Endothelial cell of umbilical vein (primary cell): ENCODE results near the gene CD80. TPM values are rescaled to one million over a fixed set of nuclear protein-coding genes. Genes with fewer than 3 reads are reported as not detected.

Experiments
- BruUV-seq: library from RNA; stranded (reverse); fragments of 400-500 nt; replicated peaks from 2 replicates; lab custom pipeline; 2021; lab: Mats Ljungman, UMichigan
- CTCF ChIA-PET: fragments of 300-600, 350-600 bp; sonication (Branson Sonifier 250); formaldehyde crosslinking; loops from one replicate; lab custom pipeline; 2021; ENCODE audit warnings: antibody characterized with exemption, inconsistent platforms; lab: Charles Lee
- POLR2A ChIA-PET: fragments of 300-600, 350-600 bp; sonication (Branson Sonifier 250); formaldehyde crosslinking; loops from one replicate; lab custom pipeline; 2021; ENCODE audit warnings: antibody characterized with exemption, inconsistent platforms; lab: Charles Lee
- DNase-seq: peaks from one replicate; pipeline ENCODE4 v3.0.0-alpha.2; 2011; ENCODE audit warnings: low read depth, low spot score
- FAIRE-seq: peaks from 2 replicates; lab custom pipeline; 2011; peaks lifted over from hg19 to GRCh38; lab: Jason Lieb, UNC
- H2AFZ ChIP-seq: 2 replicates; pipeline ENCODE4 v1.6.0; 2012; ENCODE audit warnings: low read depth, low read length, control low read depth, inconsistent platforms
- H3K27ac ChIP-seq: 2 replicates; pipeline ENCODE4 v1.5.1; 2011; ENCODE audit warnings: low read depth, mild to moderate bottlenecking, control low read depth, low read length, moderate library complexity; ENCODE audit not compliant: insufficient read depth
- H3K27me3 ChIP-seq, 2 experiments: 2 replicates each; pipeline versions ENCODE4 v1.6.0 to v1.6.1; 2011; ENCODE audit warnings: low read length in 2 of 2, mixed read lengths in 1 of 2; ENCODE audit not compliant: control insufficient read depth in 2 of 2, insufficient read depth in 2 of 2
- H3K36me3 ChIP-seq, 2 experiments: 2 replicates in 1 of 2; 3 replicates in 1 of 2; pipeline ENCODE4 v1.5.1; 2011; ENCODE audit warnings: low read length in 2 of 2, mild to moderate bottlenecking in 1 of 2, moderate library complexity in 1 of 2; ENCODE audit not compliant: control insufficient read depth in 2 of 2, insufficient read depth in 2 of 2; ENCODE audit errors: extremely low read depth in 1 of 2
- H3K4me1 ChIP-seq: 3 replicates; pipeline ENCODE4 v1.5.1; 2011; ENCODE audit warnings: mild to moderate bottlenecking, low read length; ENCODE audit not compliant: control insufficient read depth, insufficient read depth; ENCODE audit errors: extremely low read depth
- H3K4me2 ChIP-seq: 2 replicates; pipeline ENCODE4 v1.6.1; 2011; ENCODE audit warnings: low read length, control low read depth, mixed read lengths; ENCODE audit not compliant: insufficient read depth
- H3K4me3 ChIP-seq, 3 experiments: fragments of 200-600 bp in 1 of 3; sonication (generic), shearing (Covaris generic) in 1 of 3; replicated peaks in 1 of 3; 2 replicates each; pipeline ENCODE4 v1.5.1; 2011 to 2016; ENCODE audit warnings: control low read depth in 3 of 3, low read length in 3 of 3, mild to moderate bottlenecking in 2 of 3, inconsistent platforms in 1 of 3, low read depth in 1 of 3, moderate library complexity in 1 of 3; ENCODE audit not compliant: insufficient read depth in 1 of 3
- H3K79me2 ChIP-seq: 2 replicates; pipeline ENCODE4 v1.6.0; 2012; ENCODE audit warnings: low read length, inconsistent platforms; ENCODE audit not compliant: control insufficient read depth, insufficient read depth
- H3K9ac ChIP-seq: replicated peaks from 2 replicates; pipeline ENCODE3; 2011; ENCODE audit warnings: low read length, control low read depth; ENCODE audit not compliant: insufficient read depth; ENCODE audit errors: extremely low read depth
- H3K9me1 ChIP-seq: replicated peaks from 3 replicates; pipeline ENCODE4 v1.6.0; 2011; ENCODE audit warnings: mild to moderate bottlenecking, low read length; ENCODE audit not compliant: control insufficient read depth, insufficient read depth; ENCODE audit errors: extremely low read depth
- H3K9me3 ChIP-seq: replicated peaks from 2 replicates; pipeline ENCODE4 v1.5.1; 2012; ENCODE audit warnings: low read length, inconsistent platforms; ENCODE audit not compliant: control insufficient read depth, insufficient read depth
- H4K20me1 ChIP-seq: replicated peaks from 2 replicates; pipeline ENCODE3; 2011; ENCODE audit warnings: mild to moderate bottlenecking, low read length; ENCODE audit not compliant: control insufficient read depth, insufficient read depth; ENCODE audit errors: extremely low read depth
- CTCF ChIP-seq, 2 donors: IDR thresholded peaks; 1 replicate in 1 of 2; 2 replicates in 1 of 2; pipeline ENCODE4 v1.5.1; 2011; ENCODE audit warnings: low read length in 2 of 2, mild to moderate bottlenecking in 2 of 2, moderate library complexity in 2 of 2, control low read depth in 1 of 2, inconsistent platforms in 1 of 2, low read depth in 1 of 2; ENCODE audit not compliant: insufficient read depth in 1 of 2; ENCODE audit errors: extremely low read depth in 1 of 2
- EZH2 ChIP-seq: IDR thresholded peaks from 2 replicates; pipeline ENCODE4 v1.6.1; 2012; ENCODE audit warnings: borderline replicate concordance, low read depth, mild to moderate bottlenecking, moderate library complexity, low read length, inconsistent platforms; ENCODE audit not compliant: severe bottlenecking
- FOS ChIP-seq: IDR thresholded peaks from 2 replicates; pipeline ENCODE4 v1.6.1; 2011; ENCODE audit warnings: mild to moderate bottlenecking, low read length, moderate library complexity, borderline replicate concordance; ENCODE audit not compliant: insufficient read depth
- GATA2 ChIP-seq: IDR thresholded peaks from 2 replicates; pipeline ENCODE4 v1.7.0; 2011; ENCODE audit warnings: low read depth, mild to moderate bottlenecking, moderate library complexity, mixed read lengths, low read length; ENCODE audit not compliant: insufficient read length, insufficient read depth
- JUN ChIP-seq: IDR thresholded peaks from 2 replicates; pipeline ENCODE4 v1.6.1; 2011; ENCODE audit warnings: borderline replicate concordance, low read depth; ENCODE audit not compliant: insufficient read length, insufficient read depth
- MAX ChIP-seq: IDR thresholded peaks from 2 replicates; pipeline ENCODE4 v1.6.1; 2011; ENCODE audit not compliant: insufficient read depth, insufficient read length
- MYC ChIP-seq: IDR thresholded peaks from one replicate; pipeline ENCODE4 v1.6.1; 2011; ENCODE audit warnings: mild to moderate bottlenecking, low read depth, low read length
- POLR2A ChIP-seq: IDR thresholded peaks from 2 replicates; pipeline ENCODE4 v1.6.1; 2012; ENCODE audit warnings: low read depth, mild to moderate bottlenecking, control low read depth, low read length
- POLR2AphosphoS5 ChIP-seq: IDR thresholded peaks from 2 replicates; pipeline ENCODE4 v1.6.1; 2012; ENCODE audit warnings: low read depth, mild to moderate bottlenecking, control low read depth, low read length, moderate library complexity; ENCODE audit not compliant: insufficient read depth
- dilution Hi-C: fragments of 300-500 bp; cut with MboI; formaldehyde crosslinking; loops from one replicate; pipeline ENCODE4 v1.15.0; 2019; ENCODE audit warnings: low sequenced_read_pairs; ENCODE audit not compliant: extremely low pct_ligation_motif_present
- intact Hi-C: fragments of 100-400 bp; cut with micrococcal nuclease; formaldehyde crosslinking; loops from one replicate; pipeline ENCODE4 v1.10.0; 2022
- polyA plus RNA-seq, 4 experiments: library from polyadenylated mRNA; depleted of rRNA in 3 of 4; stranded (reverse) in 3 of 4; unstranded in 1 of 4; fragments of >200 nt; gene quantifications; 2 replicates each; pipeline versions ENCODE4 v1.2.1 to v1.2.3, GENCODE V29; 2011 to 2012; ENCODE audit warnings: missing spikeins in 1 of 4
- total RNA-seq: library from RNA; stranded (reverse); gene quantifications from 2 replicates; pipeline ENCODE4 v1.2.3, GENCODE V29; 2021

CD80 gene
- total and polyA plus RNA-seq, 2 donors (not counting 3 experiments of a cell fraction or from before 2014, with no cell fraction given), result not detected

- H3K79me2 ChIP-seq, result no peaks in the 10 kb centered on the region
- DNase-seq (no peak), FAIRE-seq (no peak)
- H3K9me3 ChIP-seq, result no peaks in the 10 kb centered on the region
- intact Hi-C loops, result no loop called here
- ChIA-PET POLR2A (no interaction called here), CTCF (no interaction called here)
- H4K20me1 ChIP-seq, result no peaks in the 10 kb centered on the region
- H3K4me2 ChIP-seq, result no peak overlapping the region
- no peak overlapping the region for H2AFZ ChIP-seq
- no peak overlapping the region for H3K4me3 ChIP-seq
- no peaks in the 10 kb centered on the region for H3K36me3 ChIP-seq
- peaks cover 12% of the 10 kb centered on the region for H3K4me1 ChIP-seq
- no TSS peak for BruUV-seq
- TF ChIP-seq GATA2, result no peak
- no peak for TF ChIP-seq FOS
- TF ChIP-seq EZH2, result no peak
- no peak for TF ChIP-seq POLR2A
- no peak for TF ChIP-seq CTCF (IDR thresholded peaks at IDR 0.05; ENCODE audit: extremely low read depth in 1 of 2, insufficient read depth in 1 of 2, low read depth in 1 of 2, low read length in 2 of 2)
- TF ChIP-seq POLR2AphosphoS5, result no peak
- no peak for TF ChIP-seq MYC
- TF ChIP-seq JUN, result no peak
- no peak for TF ChIP-seq MAX
- H3K9me1 ChIP-seq, result no peaks in the 10 kb centered on the region
- no peak overlapping the region for H3K9ac ChIP-seq
- H3K27ac ChIP-seq, result no peak overlapping the region
- dilution Hi-C loops, result no loop called here
- H3K27me3 ChIP-seq, result no peaks in the 10 kb centered on the region
These were observed 37.0 kb upstream of the CD80 start for GRCh38 chr3:119596398-119596797.
